Measurements from ENCODE around the gene NAPSA. TPM values are rescaled to one million over a fixed set of nuclear protein-coding genes. Genes with fewer than 3 reads are reported as not detected.
"Not testable (repeated sequence)": the region's sequence is repeated elsewhere in the genome, so short reads cannot be mapped to it uniquely, and the experiment has no call there.

The NAPSA gene
- total RNA-seq, 1 donor from 2014 or later, result 0.32 TPM

DNA sequence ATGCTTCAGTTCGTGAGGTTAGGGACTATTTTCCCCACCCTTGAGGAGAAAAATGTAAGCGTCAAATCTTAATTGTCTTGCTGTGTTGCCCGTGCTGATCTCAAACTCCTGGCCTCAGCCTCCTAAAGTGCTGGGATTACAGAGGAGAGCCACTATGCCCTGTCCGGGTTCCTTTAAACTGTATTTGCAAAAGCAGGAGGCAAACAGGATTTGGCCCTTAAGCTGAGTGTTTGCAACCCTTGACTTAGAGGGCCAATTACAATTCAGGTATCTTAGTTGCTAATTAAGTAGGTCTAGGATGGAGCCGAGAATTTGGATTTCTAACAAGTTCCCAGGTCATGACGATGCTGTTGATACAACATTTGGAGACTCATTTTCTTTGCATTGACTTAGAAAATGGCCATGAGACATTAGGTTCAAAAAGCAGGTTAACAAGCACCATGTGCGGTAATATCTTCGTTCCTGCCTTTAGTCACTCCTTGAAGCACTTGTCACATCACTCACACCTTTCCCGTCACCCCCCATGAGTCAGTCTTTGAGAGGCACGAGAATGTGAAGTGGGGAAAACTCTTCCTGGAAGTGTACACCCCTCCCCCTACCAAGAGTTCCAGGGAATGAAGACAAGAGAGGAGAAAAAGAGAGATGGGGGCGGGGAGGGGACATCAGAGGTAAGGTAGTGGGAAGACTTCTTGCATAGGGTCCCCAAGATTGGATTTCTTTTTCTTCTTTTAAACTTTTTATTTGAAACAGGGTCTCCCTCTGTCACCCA lies 2.6 kb downstream of the NAPSA start:
- no peak for DNase-seq
- intact Hi-C loops (cut with micrococcal nuclease), result no loop called here
- no peak for ATAC-seq

GRCh38 chr19:50362030-50362412 lies 3.4 kb downstream of the NAPSA start:
- DNase-seq (no peak), ATAC-seq (no peak)
- intact Hi-C loops (cut with micrococcal nuclease), result no loop called here

- intact Hi-C loops (cut with micrococcal nuclease), result no loop called here
- ATAC-seq (no peak), DNase-seq (no peak)
Observed at GRCh38 chr19:50361290-50362029, 4.0 kb downstream of the NAPSA start.

- ATAC-seq, result no peak
- no peak for DNase-seq
- intact Hi-C loops (cut with micrococcal nuclease), result no loop called here
Observed at GRCh38 chr19:50359328-50359818, 6.1 kb downstream of the NAPSA start.

DNA sequence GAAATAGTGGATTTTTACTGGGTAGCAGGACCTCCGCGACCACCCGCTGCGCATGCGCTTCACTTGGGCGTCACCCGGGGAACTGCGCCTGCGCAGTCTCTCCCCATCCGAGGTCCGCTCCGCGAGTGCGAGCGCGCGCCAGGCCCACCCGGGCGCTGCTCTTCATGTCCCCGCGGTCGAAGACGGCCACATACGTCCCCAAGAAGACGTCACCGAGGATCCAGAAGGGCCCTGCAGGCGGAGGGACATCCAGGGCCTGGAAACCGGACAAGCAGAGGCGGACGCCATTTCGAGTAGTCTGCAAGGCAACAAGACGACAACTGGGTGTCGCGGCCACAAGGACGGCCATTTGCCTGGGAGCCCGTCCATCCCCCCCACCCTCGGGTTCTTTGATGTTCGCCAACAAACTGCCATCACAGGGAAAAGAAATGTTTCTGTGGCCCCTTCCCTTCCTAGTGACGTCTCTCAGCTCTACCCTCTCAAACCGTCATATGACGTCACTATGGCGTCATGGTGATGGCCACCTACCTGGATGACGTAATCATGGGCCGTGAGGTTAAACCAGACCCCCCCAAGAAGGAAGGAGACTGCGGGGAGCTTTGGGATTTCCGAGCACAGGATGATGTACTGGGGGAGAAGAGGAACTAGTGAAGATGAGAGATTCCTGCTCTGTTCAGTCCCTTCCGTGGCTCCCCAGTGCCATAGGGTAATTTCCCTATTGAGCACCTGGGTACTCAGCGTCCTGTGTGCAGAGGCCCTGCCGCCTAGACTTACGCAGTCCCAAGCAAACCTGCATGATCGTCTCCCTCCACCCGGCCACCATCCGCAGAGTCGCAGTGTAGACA lies 6.7 kb downstream of the NAPSA start:
- intact Hi-C loops (cut with micrococcal nuclease), result no loop called here
- ATAC-seq, result peak; percentile 77
- DNase-seq, result peak; percentile 86

- peak; percentile 86 for ATAC-seq
- peak; percentile 83 for DNase-seq
- intact Hi-C loops (cut with micrococcal nuclease), result no loop called here
Observed at GRCh38 chr19:50357178-50358100, 8.0 kb downstream of the NAPSA start.

DNA sequence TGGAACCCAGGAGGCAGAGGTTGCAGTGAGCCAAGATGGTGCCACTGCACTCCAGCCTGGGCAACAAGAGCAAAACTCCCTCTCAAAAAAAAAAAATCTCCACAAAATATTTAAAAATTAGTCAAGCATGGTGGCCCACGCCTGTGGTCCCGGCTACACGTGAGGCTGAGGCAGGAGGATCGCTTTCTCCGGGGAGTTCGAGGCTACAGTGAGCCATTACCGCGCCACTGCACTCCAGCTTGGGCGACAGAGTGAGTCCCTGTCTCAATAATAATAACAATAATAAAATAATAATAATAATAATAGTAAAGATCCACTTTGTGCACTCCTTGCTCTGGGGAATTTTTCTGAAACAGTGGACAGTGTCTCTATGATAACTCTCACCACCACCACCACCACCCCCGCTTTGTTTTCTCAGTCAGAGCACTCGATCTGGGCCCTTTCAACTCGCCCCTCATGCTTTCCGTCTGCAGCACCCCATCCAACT lies 8.7 kb downstream of the NAPSA start:
- DNase-seq, result no peak
- ATAC-seq, result no peak
- intact Hi-C loops (cut with micrococcal nuclease), result no loop called here

GRCh38 chr19:50353487-50353880 lies 12.0 kb downstream of the NAPSA start:
- ATAC-seq; DNase-seq; intact Hi-C loops (cut with micrococcal nuclease): not testable (repeated sequence)

DNA sequence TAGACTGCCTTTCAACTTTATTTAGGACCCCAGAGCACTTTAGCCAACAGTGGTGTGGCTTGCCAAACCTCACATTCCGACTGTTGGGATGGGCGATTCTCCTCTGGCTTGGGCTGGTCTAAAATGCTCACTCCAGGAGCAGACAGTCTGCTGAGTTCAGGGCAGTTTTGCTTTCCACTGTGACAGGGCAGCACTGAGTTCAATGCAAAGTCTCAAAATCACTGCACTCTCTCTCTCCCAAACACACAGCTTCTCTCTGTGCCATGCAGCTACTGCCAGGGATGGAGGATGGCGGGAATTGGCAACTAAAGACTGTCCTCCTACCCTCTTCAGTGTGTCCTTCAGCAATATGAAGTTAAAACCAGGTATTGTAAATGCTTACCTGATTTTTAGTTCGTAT lies 13.2 kb downstream of the NAPSA start:
- DNase-seq (no peak), ATAC-seq (no peak)
- intact Hi-C loops (cut with micrococcal nuclease), result no loop called here

DNA sequence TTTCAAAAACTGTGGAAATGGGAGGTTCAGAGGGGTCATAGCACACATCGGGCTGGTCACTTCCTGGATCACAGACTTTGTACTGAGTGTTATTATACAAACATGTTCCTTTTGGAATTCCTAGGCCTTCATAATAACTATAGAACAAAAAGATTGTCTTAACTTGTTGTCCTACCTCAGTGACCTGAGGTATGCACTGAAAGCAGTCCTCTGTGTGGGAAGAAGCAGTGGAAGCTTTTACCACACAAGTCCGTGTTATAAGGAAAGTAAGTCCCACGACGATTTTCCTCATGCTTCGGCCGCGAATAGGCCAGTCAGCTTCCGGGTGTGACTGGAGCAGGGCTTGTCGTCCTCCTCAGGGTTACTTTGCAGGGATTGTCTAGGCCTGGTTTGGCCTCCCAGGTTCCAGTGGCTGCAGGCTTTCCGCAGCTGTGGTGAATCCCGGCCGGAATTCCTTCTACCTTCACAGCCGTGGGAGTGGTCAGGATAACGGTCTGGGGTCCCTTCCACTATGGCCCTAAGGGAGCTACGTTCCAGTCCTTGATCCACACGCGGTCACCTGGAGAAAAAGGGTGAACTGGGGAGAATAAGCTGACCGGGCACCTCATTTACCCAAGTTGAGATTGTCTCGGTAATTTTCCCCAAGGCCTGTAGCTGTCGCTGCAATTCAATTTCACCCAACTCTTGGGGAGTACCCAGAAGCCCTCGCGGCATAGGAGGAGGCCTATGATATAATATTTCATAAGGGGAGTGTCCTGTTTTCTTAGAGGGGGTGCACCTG lies 16.0 kb downstream of the NAPSA start:
- ATAC-seq, result no peak
- intact Hi-C loops (cut with micrococcal nuclease), result no loop called here
- no peak for DNase-seq

DNA sequence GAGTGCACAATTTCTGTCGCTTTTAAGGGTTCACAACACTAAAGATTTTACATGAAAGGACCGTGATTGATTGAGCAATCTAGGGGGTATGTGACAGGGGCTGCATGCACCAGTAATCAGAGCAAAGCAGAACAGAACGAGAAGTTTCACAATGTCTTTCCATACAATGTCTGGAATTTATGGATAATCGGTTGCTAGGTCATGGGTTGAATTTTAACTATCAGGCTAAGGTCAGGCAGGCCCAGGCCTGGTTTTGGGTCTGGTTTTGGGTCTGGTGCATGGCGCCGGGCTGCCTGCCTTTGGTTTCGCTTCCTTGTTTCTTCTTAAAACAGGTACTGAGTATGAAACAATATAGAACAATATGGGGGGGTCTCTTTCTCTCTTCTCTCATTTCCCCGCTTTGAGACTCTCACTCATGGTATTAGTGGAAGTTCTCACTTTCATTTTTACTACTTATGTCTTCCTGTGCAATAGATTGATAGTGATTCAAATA lies 18.3 kb downstream of the NAPSA start:
- DNase-seq; intact Hi-C loops (cut with micrococcal nuclease); ATAC-seq: not testable (repeated sequence)

GRCh38 chr19:50344661-50345318 lies 20.6 kb downstream of the NAPSA start:
- DNase-seq, result no peak
- intact Hi-C loops (cut with micrococcal nuclease), result no loop called here
- ATAC-seq, result no peak

- intact Hi-C loops (cut with micrococcal nuclease), result no loop called here
- ATAC-seq, result peak; percentile 48
- no peak for DNase-seq
Observed at GRCh38 chr19:50341091-50341564, 24.3 kb downstream of the NAPSA start.

DNA sequence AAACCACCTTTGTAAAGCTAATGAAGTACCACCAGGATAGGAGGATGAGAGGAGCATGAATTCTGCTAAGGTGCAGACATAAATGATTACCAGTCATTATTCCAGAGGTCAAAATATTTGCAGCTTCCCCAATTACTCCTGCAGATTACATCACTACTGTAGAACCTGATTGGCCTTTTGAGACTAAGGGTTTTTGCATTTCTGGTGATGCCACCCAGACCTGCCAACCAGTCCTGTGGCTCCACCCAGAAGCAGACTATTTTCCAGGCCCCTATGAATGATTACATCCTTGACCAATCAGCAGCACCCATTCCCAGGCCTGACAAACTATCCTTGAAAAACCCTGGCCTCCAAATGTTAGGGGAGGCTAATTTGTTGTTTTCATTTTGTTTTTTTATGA lies 25.1 kb downstream of the NAPSA start:
- ATAC-seq (no peak), DNase-seq (no peak)
- intact Hi-C loops (cut with micrococcal nuclease), result no loop called here

DNA sequence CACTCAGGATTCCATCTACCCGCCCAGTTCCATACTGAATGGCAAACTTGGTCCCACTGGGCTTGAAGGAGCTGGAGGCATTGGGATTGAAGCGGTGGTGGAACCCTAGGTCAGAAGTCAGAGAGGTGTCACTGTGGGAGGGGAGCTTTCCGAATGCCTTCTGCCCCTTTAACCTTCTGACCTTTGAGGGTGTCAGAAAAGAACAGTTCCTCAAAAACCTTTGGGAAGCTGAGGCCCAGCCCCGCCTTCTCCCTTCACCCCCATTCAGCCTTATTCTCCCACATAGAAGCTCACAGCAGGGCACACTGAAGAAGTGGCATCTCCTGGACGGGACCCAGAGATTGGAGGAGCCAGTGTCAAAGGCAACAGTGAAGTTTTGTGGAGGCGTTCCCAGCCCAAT lies 28.4 kb downstream of the NAPSA start:
- intact Hi-C loops (cut with micrococcal nuclease); ATAC-seq; DNase-seq: not testable (repeated sequence)

DNA sequence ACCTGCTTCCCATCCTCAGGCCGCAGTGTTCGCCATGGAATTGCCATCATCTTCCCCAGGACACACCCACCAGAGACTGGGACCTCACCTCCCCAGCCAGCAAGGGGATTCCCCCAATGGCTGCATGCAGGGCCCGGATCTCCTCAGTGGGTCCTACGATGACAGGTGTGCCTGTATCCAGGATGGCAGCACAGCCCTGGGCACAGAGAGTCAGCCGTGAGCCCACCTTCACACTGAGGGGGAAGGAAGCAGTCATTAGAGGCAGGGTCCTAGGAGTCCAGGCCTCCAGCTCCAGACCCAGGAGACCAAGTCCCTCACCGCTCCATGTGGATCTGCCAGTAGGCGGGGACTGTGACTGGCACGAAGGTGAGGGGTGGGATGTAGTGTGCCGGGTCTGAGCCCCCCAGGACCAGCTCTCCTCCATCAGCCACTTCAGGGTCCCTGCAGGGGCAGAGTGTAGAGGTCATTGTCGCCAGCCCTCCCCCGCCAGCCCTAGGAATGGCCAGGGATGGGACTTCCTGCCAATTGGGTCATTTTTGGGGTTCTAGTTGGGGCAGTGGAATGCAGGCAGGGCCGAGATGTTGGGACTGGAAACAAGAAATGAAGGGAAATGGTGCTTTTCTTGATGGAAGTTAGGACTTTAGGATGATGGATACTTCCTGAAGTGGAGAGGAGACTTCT lies 30.6 kb downstream of the NAPSA start:
- ATAC-seq (no peak), DNase-seq (no peak)
- intact Hi-C loops (cut with micrococcal nuclease), result no loop called here
